ENCODE data around the gene MEIS2. TPM values are rescaled to one million over a fixed set of nuclear protein-coding genes. Genes with fewer than 3 reads are reported as not detected.

Gene MEIS2
- total and polyA plus RNA-seq, 2 of the 13 experiments (the other 11 are each of a cell fraction or from before 2014, with no cell fraction given): 10.7 to 12.4 TPM

DNA sequence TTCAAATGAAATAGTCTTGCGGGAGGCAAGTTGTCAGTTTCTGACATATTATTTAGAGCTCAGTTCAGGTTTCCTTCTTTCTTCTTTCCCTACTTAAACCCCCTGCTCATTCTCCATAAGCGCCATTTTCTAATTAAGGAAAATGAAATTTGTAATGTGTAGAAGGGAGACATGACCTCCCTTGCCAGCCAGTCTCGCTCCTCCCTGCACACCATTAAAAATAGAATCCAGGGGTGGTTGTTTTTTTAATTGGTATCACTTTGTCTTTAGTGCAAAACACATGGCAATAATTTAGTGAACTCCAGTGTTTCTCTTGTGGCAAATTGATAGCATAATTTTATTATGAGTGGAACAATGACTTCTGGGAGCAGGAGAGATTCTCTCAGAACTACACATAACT, 160.1 kb downstream of the MEIS2 start:
- CTCF ChIA-PET (ENCODE audit: low intra/inter-chr PET ratio, low total read pairs): no interaction called here
- in situ Hi-C loops (cut with HindIII; ENCODE audit: extremely low pct_ligation_motif_present, low pct_unique_long_range_greater_than_20kb): no loop called here

DNA sequence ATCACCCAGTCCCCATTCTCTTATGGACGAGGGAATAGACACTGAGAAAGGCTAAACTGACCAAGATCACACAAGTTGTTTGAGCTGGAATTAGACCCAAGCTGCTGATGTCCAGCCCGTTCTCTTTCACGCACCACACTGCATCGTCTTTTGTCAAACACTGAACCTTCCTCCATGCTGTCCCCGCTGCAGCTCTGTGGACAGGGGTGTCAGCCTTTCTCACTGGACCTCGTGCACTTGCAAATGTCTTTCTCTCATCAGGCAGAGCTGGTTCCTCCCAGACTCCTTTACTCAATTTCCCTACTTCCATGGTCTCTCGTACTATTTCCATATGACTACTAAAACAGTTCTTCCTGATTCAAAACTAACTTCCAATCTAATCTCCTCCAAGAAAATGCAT, 161.6 kb downstream of the MEIS2 start:
- no peaks in the 10 kb centered on the region for H3K9me3 ChIP-seq (ENCODE audit: low read length)
- ChIA-PET POLR2A (no interaction called here), CTCF (ENCODE audit: low intra/inter-chr PET ratio, low total read pairs) (no interaction called here)
- H2AFZ ChIP-seq (ENCODE audit: low read length): no peak overlapping the region
- peaks cover 25% of the 10 kb centered on the region for H3K4me1 ChIP-seq (ENCODE audit: insufficient read depth, low read length)
- H3K27ac ChIP-seq (ENCODE audit: extremely low read length, insufficient read depth, low read length): no peak overlapping the region
- H3K79me2 ChIP-seq (ENCODE audit: insufficient read depth, low read length): no peaks in the 10 kb centered on the region
- no TSS peak for BruUV-seq (replicated peaks)
- no peak for DNase-seq (ENCODE audit: low spot score)
- no peak overlapping the region for H3K4me3 ChIP-seq (replicated peaks in 1 of 3; ENCODE audit: insufficient read depth in 1 of 3, low read depth in 2 of 3, low read length in 3 of 3)
- H3K27me3 ChIP-seq (ENCODE audit: control insufficient read depth in 1 of 2, insufficient read depth in 2 of 2, low read length in 2 of 2): no peaks in the 10 kb centered on the region
- no peaks in the 10 kb centered on the region for H3K36me3 ChIP-seq (replicated peaks in 1 of 2; ENCODE audit: control insufficient read depth in 1 of 2, insufficient read depth in 2 of 2, low read length in 2 of 2)
- FAIRE-seq: no peak
- intact Hi-C loops (cut with micrococcal nuclease; ENCODE audit: unreplicated experiment) (loop anchor here (10.0 kb wide), 1 partner anchor 106 kb away; no protein-coding TSS in a partner anchor), in situ Hi-C loops (cut with HindIII; ENCODE audit: extremely low pct_ligation_motif_present, low pct_unique_long_range_greater_than_20kb) (no loop called here)
- no peak for ATAC-seq
- no peaks in the 10 kb centered on the region for H4K20me1 ChIP-seq (ENCODE audit: insufficient read depth, low read length)
- 90% methylated on average over 7 of the region's 7 CpGs for WGBS (ENCODE audit: low lambda C conversion rate)
- H3K4me2 ChIP-seq (ENCODE audit: low read depth, low read length): no peak overlapping the region
- H3K9ac ChIP-seq (ENCODE audit: insufficient read depth, low read depth, low read length): no peak overlapping the region
- no peak for TF ChIP-seq MED1 (CRISPR knock-in tag; IDR thresholded peaks at IDR 0.05)
- TF ChIP-seq ZNF749 (CRISPR knock-in tag; IDR thresholded peaks at IDR 0.05; ENCODE audit: borderline replicate concordance): no peak
- TF ChIP-seq FIP1L1 (IDR thresholded peaks at IDR 0.05; ENCODE audit: borderline replicate concordance, insufficient read depth, low read depth, low read length): no peak
- no peak for TF ChIP-seq HNF1B (CRISPR knock-in tag; IDR thresholded peaks at IDR 0.05)
- no peak for TF ChIP-seq REPIN1 (CRISPR knock-in tag; IDR thresholded peaks at IDR 0.05; ENCODE audit: borderline replicate concordance, low read depth)
- TF ChIP-seq ZNF292 (CRISPR knock-in tag; IDR thresholded peaks at IDR 0.05; ENCODE audit: borderline replicate concordance, low read depth): no peak
- TF ChIP-seq, protein P1, sequence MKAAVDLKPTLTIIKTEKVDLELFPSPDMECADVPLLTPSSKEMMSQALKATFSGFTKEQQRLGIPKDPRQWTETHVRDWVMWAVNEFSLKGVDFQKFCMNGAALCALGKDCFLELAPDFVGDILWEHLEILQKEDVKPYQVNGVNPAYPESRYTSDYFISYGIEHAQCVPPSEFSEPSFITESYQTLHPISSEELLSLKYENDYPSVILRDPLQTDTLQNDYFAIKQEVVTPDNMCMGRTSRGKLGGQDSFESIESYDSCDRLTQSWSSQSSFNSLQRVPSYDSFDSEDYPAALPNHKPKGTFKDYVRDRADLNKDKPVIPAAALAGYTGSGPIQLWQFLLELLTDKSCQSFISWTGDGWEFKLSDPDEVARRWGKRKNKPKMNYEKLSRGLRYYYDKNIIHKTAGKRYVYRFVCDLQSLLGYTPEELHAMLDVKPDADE (CRISPR knock-in tag; IDR thresholded peaks at IDR 0.05): no peak
- no peak for TF ChIP-seq ZNF775 (CRISPR knock-in tag; IDR thresholded peaks at IDR 0.05; ENCODE audit: borderline replicate concordance)
- no peak for TF ChIP-seq ZBTB8A (CRISPR knock-in tag; IDR thresholded peaks at IDR 0.05; ENCODE audit: borderline replicate concordance, low read depth)
- TF ChIP-seq KAT7 (CRISPR knock-in tag; IDR thresholded peaks at IDR 0.05; ENCODE audit: borderline replicate concordance): no peak
- TF ChIP-seq ZNF746 (CRISPR knock-in tag; IDR thresholded peaks at IDR 0.05): no peak
- TF ChIP-seq EHMT2 (IDR thresholded peaks at IDR 0.05; ENCODE audit: borderline replicate concordance, low read depth, low read length): no peak
- TF ChIP-seq TBP (CRISPR knock-in tag; IDR thresholded peaks at IDR 0.05): no peak
- no peak for TF ChIP-seq ZNF350 (CRISPR knock-in tag; IDR thresholded peaks at IDR 0.05; ENCODE audit: borderline replicate concordance, low read depth)

More for the DNA sequence above, 160.1 kb downstream of the MEIS2 start:
- ATAC-seq: no peak
- H3K9ac ChIP-seq (ENCODE audit: insufficient read depth, low read depth, low read length): no peak overlapping the region
- H3K4me3 ChIP-seq (replicated peaks in 1 of 3; ENCODE audit: insufficient read depth in 1 of 3, low read depth in 2 of 3, low read length in 3 of 3): no peak overlapping the region
- FAIRE-seq: no peak
- BruUV-seq (replicated peaks): no TSS peak
- H3K79me2 ChIP-seq (ENCODE audit: insufficient read depth, low read length): no peaks in the 10 kb centered on the region
- no peak overlapping the region for H3K4me2 ChIP-seq (ENCODE audit: low read depth, low read length)
- H3K27me3 ChIP-seq (ENCODE audit: control insufficient read depth in 1 of 2, insufficient read depth in 2 of 2, low read length in 2 of 2): no peaks in the 10 kb centered on the region
- peaks cover 25% of the 10 kb centered on the region for H3K4me1 ChIP-seq (ENCODE audit: insufficient read depth, low read length)
- TF ChIP-seq MXD4 (CRISPR knock-in tag; IDR thresholded peaks at IDR 0.05) (no peak), SP5 (CRISPR knock-in tag; IDR thresholded peaks at IDR 0.05; ENCODE audit: borderline replicate concordance, low read depth) (no peak), HNF4A (CRISPR knock-in tag; IDR thresholded peaks at IDR 0.05) (no peak)
- no peak overlapping the region for H3K27ac ChIP-seq (ENCODE audit: extremely low read length, insufficient read depth, low read length)
- no peaks in the 10 kb centered on the region for H4K20me1 ChIP-seq (ENCODE audit: insufficient read depth, low read length)
- no peak overlapping the region for H2AFZ ChIP-seq (ENCODE audit: low read length)
- POLR2A ChIA-PET: no interaction called here
- no peak for DNase-seq (ENCODE audit: low spot score)
- no peaks in the 10 kb centered on the region for H3K9me3 ChIP-seq (ENCODE audit: low read length)
- H3K36me3 ChIP-seq (replicated peaks in 1 of 2; ENCODE audit: control insufficient read depth in 1 of 2, insufficient read depth in 2 of 2, low read length in 2 of 2): peaks cover 0 to 2% of the 10 kb centered on the region in 2 experiments; a peak in 2 of 5 replicates
- WGBS (ENCODE audit: low lambda C conversion rate): 93% methylated on average over 3 of the region's 3 CpGs
- intact Hi-C loops (cut with micrococcal nuclease; ENCODE audit: unreplicated experiment): no loop called here

All from HepG2 (cell line).